Colon (tissue), 2 donors: ENCODE measurements around the gene CRB2.

Experiments
- FAIRE-seq: peaks from 2 replicates; lab custom pipeline; 2012; peaks lifted over from hg19 to GRCh38; lab: Jason Lieb, UNC
- donor health status: control.
- donor health status: control.

CRB2 gene

DNA sequence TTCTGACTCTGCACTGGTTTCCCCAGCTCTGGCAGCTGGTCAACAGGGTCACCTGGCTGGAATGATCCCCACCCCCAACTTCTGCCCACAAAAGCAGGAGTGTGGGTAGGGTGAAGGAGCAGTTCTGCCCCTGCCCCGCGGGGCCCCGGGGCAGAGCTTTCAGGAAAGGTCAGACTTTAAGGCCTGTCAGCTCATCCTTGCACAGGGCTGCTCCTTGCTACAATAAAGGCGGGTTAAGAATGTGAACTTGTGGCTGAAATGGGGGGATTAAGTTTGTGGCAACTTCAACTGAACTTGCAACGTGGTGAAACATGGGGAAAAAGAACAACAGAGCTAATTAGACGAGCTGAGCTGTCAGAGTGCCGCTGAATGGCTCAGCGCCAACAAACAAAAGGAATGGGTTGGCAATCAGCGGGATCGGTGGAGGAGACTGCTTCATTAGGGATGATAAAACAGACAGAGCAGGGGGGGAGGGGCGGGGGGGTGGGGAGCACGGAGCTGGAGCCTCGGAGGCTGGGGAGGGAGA, 50.8 kb downstream of the CRB2 start:
- FAIRE-seq, result no peak

GRCh38 chr9:123407217-123407851, 51.3 kb downstream of the CRB2 start:
- no peak for FAIRE-seq

- no peak for FAIRE-seq
These were observed 52.6 kb downstream of the CRB2 start for GRCh38 chr9:123408313-123409262.

DNA sequence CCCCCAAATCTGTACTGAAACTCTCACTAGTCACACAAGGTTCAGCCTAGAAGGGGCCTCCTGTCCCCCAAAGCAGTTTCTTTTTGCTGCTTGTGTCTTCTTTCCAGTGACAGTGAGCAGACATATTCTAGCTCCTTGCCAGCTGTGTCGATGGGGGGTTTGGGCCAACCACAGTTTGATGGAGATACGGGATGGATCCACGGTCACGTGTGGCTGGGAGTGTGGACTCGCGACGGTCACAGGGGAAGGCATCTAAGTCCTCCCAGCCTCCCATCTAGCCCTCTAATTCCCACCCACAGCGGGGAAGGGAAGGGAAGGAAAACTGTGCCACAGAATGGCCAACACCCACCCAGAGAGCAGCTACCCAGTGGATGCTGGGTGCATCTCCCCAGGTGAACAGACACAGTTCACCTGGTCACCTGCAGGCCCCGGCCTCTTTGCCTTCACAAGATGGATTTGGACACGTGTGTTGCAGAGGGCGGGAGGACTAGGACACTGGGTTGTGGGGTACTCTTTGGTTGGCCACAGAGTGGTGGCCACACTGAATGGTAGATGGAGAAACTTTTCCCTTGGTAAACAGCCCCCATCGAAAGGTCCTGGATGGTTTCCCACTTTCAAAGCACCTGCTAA, 54.4 kb downstream of the CRB2 start:
- FAIRE-seq, result no peak

- no peak for FAIRE-seq
These were observed 55.2 kb downstream of the CRB2 start for GRCh38 chr9:123411191-123411590.

- FAIRE-seq, result no peak
These were observed 55.6 kb downstream of the CRB2 start for GRCh38 chr9:123411636-123412035.

- no peak for FAIRE-seq
These were observed 56.3 kb downstream of the CRB2 start for GRCh38 chr9:123412171-123412820.

DNA sequence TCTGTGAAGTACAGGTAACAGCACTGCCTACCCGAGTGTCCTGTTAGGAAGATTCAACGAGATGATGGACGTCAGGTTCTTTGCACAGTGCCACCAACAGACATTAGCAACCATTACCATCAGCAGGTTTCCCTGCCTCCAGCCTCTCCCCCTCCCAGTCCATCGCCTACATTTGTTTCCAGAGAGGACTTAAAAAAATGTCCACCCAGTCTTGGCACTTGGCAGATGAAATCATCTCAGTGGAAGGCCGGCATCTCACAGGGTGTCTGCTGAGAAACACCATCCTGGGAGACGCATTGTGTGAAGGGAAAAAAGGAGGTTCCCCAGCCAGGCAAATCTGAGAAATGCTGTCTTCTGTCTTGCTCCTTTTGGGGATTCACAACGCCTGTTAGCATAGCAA, 58.2 kb downstream of the CRB2 start:
- no peak for FAIRE-seq

DNA sequence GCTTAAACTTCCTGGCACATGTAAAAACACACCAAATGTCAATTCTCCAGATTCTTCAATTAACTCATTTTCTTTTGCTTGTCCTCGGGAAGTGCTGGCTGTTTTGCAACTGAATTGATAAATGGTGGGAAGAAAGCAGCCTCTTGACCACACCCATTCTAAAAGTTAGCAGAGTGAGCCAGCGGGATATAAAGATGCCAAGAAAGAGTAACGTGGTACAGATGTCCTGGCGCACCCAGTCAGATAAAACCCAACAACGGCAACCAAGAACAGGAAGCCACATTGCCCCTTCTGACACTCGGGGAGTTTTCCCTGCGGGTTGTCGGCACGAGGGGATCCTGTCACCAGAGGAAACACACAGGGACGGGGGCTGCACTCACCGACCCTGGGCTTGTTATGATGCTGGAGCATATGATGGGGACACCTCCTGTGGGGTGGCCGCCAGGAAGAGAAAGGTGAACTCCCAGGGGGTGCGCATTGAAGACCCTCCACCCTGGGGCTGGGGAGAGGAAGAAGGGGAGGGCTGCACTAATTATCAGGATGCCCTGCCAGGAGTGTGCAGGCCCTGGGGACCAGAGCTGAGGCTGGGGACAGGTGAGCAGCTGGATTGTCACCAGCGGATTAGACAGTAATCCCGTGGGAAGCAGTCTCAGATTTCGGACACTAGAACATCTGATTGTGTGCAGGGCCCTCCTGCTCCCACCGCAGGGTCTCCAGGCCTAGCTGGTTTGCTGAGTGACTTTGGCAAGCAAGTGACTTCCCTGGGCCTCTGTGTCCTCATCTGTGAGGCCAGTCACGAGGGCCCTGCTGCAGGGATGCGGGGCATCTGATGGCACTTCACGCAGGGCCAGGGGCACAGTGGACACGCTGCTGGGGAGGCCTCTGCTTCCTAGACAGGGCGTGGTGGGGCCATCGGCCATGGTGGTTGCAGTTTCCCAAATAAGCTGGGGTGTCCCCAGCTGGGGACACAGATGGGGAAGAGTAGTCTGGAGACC, 59.2 kb downstream of the CRB2 start:
- no peak for FAIRE-seq

DNA sequence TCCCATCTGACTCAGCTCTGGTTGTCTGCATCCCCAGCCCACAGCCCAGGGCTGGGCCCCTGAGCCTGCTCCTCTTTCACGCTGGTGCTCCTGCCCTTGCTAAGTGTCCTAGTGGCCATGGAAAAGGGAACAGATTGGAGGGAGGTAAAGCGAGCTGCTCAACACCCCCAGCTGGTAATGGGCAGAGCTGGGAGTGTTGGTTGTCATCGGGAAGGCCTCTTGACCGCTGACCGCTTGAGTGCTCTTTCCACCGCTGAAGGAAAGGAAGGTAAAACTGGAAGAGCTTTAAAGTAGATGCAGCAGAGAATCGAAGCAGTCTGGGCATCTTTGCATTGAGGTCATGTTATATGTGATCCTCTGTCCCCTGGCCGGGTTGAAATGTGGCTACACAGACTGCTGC, 60.2 kb downstream of the CRB2 start:
- FAIRE-seq, result no peak

DNA sequence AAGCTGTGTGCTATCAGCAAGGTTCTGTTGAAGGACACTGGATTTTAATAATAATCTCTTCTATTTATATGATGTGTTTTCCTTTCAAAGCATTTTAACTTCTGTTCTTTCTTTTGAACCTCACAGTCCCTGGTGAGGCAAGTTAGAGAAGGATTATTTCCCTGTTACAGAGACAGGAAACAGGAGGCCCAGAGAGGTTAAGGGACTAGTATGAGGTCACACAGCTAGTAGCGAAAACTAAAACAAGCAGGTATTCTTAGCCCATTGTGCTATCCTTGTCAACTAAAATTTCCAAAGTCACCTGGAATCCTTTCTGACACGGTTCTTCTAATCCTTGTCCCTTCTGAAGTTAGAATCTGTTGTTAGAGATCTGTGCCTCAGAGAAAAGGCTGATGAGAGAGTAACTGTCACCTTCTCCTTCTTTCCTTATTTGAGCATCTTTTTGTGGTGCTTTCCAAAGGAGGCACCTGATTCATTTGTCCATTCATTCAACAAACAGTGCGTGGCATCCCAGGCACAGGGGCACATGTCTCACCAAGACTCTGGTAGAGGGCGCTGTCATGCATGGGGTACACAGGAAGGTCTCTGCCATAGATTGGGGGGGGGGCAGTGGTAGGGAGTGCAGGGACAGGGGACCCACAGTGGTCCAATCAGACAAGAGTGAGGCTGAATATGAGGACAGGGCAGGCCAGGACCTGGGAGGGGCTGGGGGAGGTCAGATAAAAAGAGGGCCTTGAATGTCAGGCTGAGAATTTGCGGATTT, 61.5 kb downstream of the CRB2 start:
- FAIRE-seq, result no peak

DNA sequence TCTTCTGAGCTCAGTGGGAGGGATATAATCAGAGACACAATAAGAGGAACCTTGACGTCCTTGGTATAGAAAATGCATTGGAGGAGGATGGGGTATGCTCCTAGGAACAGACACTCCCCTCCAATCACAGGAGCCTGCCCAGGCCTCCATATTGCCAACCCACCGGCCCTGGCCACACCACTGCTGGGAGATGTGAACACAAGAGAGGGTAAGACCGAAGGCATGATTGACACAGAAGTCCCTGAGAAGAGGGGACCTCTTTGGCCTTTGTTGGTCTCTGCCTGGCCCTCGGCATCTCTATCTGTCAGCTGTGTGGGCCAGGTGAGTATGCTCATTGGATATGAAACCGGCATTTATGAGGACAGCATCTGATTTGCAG, 62.0 kb downstream of the CRB2 start:
- no peak for FAIRE-seq

DNA sequence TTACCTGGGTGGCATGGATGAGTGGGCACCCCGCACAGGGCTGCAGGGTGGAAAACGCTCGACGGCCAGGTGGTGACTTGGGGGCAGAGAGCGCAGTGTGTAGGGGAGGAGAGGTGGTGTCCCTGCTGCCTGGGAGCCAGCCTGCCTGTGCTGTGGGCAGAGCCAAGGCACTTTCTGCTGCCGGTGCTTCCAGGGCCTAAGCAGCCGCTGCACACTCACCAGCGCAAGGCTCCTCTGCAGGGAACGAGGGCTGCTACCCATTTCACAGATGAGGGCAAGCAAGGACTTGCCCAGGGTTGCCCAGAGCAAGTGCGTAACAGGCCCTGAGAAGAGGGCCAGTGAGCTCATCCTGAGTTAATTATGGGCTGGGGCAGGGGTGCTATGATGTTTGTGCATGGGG, 62.5 kb downstream of the CRB2 start:
- no peak for FAIRE-seq

- no peak for FAIRE-seq
These were observed 63.1 kb downstream of the CRB2 start for GRCh38 chr9:123419091-123419490.

DNA sequence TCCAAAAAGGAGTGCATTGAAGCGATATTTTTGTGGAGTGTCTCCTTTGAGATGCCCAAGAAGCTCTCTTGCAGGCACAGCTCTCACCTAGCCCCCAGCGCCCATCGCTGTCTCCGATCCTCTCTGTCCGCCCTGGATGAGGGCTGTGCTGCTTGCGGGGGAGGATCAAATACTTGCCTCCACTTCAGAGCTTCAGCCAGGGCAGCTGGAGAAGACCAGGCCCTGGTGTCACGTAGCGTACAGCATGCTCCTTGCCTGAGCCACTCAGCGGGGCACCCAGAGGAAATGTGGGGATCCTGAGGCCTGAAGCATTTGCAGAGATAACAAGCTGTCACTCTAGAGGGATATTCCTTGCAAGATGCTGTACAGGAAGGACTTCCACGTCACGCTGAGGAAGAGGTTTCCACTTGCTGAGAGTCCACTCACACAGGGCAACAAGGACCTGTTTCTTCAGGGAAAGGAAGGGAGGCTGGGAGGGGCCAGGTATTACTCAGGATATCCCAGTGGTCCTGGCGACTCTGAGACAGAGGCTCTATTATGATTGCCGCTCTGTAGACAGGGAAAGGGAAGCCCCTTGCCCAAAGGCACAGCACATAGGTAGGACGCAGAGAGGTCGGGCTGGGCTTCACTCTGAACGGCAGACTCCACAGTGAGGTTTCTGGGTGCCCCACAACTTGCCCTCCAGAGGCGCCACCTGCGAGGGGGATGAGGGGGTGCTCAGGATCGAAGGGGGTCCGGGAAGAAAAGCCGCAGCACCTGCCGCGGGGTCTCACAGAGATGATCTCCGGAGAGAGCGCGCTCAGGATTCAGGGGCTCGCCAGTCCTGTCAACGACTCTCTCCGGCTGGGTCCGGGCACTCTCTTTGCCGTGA, 64.0 kb downstream of the CRB2 start:
- FAIRE-seq, result no peak

GRCh38 chr9:123420592-123421111, 64.7 kb downstream of the CRB2 start:
- FAIRE-seq, result no peak

DNA sequence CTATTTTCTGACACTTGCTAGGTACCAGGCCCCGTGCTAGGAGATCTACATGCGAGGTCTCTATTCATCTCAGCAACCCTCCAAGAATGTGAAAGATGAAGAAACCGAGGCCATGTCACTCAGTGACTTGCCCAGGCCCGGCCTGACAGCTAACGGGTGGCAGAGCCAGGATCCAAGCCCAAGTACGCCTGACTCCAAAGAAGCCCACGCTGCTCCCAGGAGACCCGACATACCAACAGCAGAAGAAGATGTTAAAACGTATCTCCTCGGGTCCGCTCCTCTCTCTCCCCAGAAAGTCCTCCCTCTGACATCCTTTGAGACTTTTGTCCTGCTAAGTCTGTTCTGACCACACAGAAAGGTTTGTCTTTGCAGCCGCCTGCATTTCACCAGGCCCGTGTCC, 65.2 kb downstream of the CRB2 start:
- no peak for FAIRE-seq

DNA sequence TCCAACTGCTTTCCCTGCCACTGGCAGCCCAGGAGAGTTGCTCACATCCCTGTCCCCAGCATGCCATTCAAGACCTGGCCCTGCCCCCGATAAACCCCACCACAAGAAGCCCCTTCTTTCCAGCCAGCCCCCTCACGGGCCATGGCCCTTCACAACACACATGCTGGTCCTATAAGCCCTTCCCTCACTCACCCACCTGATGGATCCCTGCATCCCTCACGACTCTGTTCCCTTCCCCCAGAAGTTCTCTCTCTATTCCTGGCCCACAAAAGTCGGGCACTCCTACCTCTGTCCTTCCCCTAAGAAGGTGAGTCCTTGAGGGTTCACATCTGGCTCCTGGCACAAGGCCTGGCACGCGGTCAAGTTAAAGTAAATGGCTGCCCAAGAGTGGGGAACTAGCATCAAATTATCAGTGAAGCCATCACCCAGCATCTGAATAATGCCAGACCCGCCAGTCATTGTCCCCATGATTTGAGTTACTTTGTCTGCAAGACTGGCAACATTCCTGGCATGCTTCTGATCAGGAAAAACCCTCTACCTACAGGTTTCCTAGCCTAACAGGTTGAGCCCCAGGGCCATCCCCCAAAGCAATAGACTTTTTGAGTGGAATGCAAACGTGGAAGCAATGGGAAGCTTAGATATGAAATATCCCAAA, 65.9 kb downstream of the CRB2 start:
- no peak for FAIRE-seq
